K562 (cell line): Measurements from ENCODE around the gene NR5A1. TPM values are rescaled to one million over a fixed set of nuclear protein-coding genes. Genes with fewer than 3 reads are reported as not detected.

Source experiments
- ATAC-seq: fragments of 200-7000 bp; cut with Tn5 transposase; 3 replicates; pipeline ENCODE4 v1.9.1; 2020; ENCODE audit warnings: moderate library complexity
- BruUV-seq: library from RNA; stranded (reverse); fragments of 400-500 nt; replicated peaks from 2 replicates; lab custom pipeline; 2021; lab: Mats Ljungman, UMichigan
- CTCF ChIA-PET: fragments of 300-600 bp; formaldehyde crosslinking; extraction: SDS; loops from one replicate; lab custom pipeline; 2021; ENCODE audit warnings: low intra/inter-chr PET ratio; lab: Yijun Ruan, JAX
- POLR2A ChIA-PET: fragments of 300-600, 350-650 bp; sonication (Branson Sonifier 250); formaldehyde crosslinking; extraction: SDS; loops from one replicate; lab custom pipeline; 2021; ENCODE audit warnings: antibody characterized with exemption, inconsistent platforms; lab: Yijun Ruan, JAX
- DNase-seq, 4 experiments: peaks; one replicate each; pipeline versions ENCODE4 v3.0.0 to v3.0.0-alpha.2; 2011 to 2018; ENCODE audit warnings: low spot score in 3 of 4, mixed read lengths in 3 of 4; ENCODE audit errors: extremely low read depth in 1 of 4
- FAIRE-seq: peaks from 2 replicates; lab custom pipeline; 2011; peaks lifted over from hg19 to GRCh38; lab: Jason Lieb, UNC
- H2AFZ ChIP-seq: 2 replicates; pipeline ENCODE4 v1.6.0; 2011; ENCODE audit warnings: low read depth, low read length, control low read depth, inconsistent platforms
- H3K27ac ChIP-seq: fragments of 200-600 bp; 3 replicates; pipeline ENCODE4 v1.8.0; 2011; ENCODE audit warnings: low read depth, mild to moderate bottlenecking, control low read depth, inconsistent platforms, low read length, moderate library complexity, mixed read lengths; ENCODE audit errors: extremely low read depth
- H3K27me3 ChIP-seq, 2 experiments: fragments of 300-600 bp in 1 of 2; 2 replicates in 1 of 2; 3 replicates in 1 of 2; pipeline versions ENCODE4 v1.6.0 to v1.8.0; 2011; ENCODE audit warnings: inconsistent platforms in 2 of 2, low read length in 2 of 2, mild to moderate bottlenecking in 1 of 2, mixed read lengths in 1 of 2, moderate library complexity in 1 of 2; ENCODE audit not compliant: control insufficient read depth in 2 of 2, insufficient read depth in 2 of 2
- H3K36me3 ChIP-seq: fragments of 300-600 bp; 3 replicates; pipeline ENCODE4 v1.8.0; 2011; ENCODE audit warnings: mild to moderate bottlenecking, low read length, inconsistent platforms; ENCODE audit not compliant: control insufficient read depth, insufficient read depth
- H3K4me1 ChIP-seq, 2 experiments: fragments of 200-600 bp in 1 of 2; replicated peaks in 1 of 2; 2 replicates in 1 of 2; 3 replicates in 1 of 2; pipeline versions ENCODE4 v1.5.1 to v1.8.0; 2011; ENCODE audit warnings: inconsistent platforms in 2 of 2, low read length in 2 of 2, mild to moderate bottlenecking in 1 of 2, mixed read lengths in 1 of 2, moderate library complexity in 1 of 2; ENCODE audit not compliant: control insufficient read depth in 2 of 2, insufficient read depth in 2 of 2
- H3K4me2 ChIP-seq: 2 replicates; pipeline ENCODE4 v1.6.1; 2011; ENCODE audit warnings: low read length, control low read depth, inconsistent platforms, mixed read lengths; ENCODE audit not compliant: insufficient read depth
- H3K4me3 ChIP-seq: fragments of 200-600 bp; sonication (generic), shearing (Covaris generic); 2 replicates; pipeline ENCODE4 v1.5.1; 2016; ENCODE audit warnings: control low read depth, inconsistent platforms
- H3K79me2 ChIP-seq: fragments of 200-600 bp; 3 replicates; pipeline ENCODE4 v1.8.0; 2011; ENCODE audit warnings: low read length, inconsistent platforms; ENCODE audit not compliant: control insufficient read depth, insufficient read depth
- H3K9ac ChIP-seq, 2 experiments: 2 replicates each; pipeline versions ENCODE4 v1.6.0 to v1.6.1; 2011; ENCODE audit warnings: low read depth in 2 of 2, low read length in 2 of 2, control low read depth in 1 of 2, inconsistent platforms in 1 of 2, mild to moderate bottlenecking in 1 of 2, mixed read lengths in 1 of 2; ENCODE audit not compliant: insufficient read depth in 1 of 2
- H3K9me1 ChIP-seq: one replicate; pipeline ENCODE4 v1.6.0; 2011; ENCODE audit warnings: inconsistent platforms, mild to moderate bottlenecking, low read length, moderate library complexity; ENCODE audit not compliant: control insufficient read depth, insufficient read depth
- H3K9me3 ChIP-seq: replicated peaks from 2 replicates; pipeline ENCODE4 v1.5.1; 2011; ENCODE audit warnings: low read depth, low read length, inconsistent platforms; ENCODE audit not compliant: control insufficient read depth, insufficient read depth
- H4K20me1 ChIP-seq: replicated peaks from 2 replicates; pipeline ENCODE4 v1.6.1; 2011; ENCODE audit warnings: low read length, inconsistent platforms, mixed read lengths; ENCODE audit not compliant: control insufficient read depth, insufficient read depth
- FOXK2 ChIP-seq, 2 experiments: fragments of 450-650 bp; IDR thresholded peaks in 1 of 2; conservative IDR thresholded peaks in 1 of 2; 2 replicates each; pipeline ENCODE4 v1.6.1; 2016; ENCODE audit warnings: low read depth in 2 of 2, mild to moderate bottlenecking in 1 of 2
- OTX1 ChIP-seq: fragments of 450-650 bp; formaldehyde crosslinking; IDR thresholded peaks from 2 replicates; pipeline ENCODE4 v1.4.0; 2022; ENCODE audit warnings: mild to moderate bottlenecking
- POLR2B ChIP-seq: fragments of 450-650 bp; IDR thresholded peaks from 2 replicates; pipeline ENCODE4 v1.6.1; 2018; ENCODE audit warnings: low read depth; ENCODE audit not compliant: partially characterized antibody
- SPI1 ChIP-seq: IDR thresholded peaks from 2 replicates; pipeline ENCODE4 v1.6.1; 2011; ENCODE audit warnings: low read depth, low read length, control low read depth, borderline replicate concordance
- ZNF354B ChIP-seq: fragments of 250-450 bp; sonication (Bioruptor Pico); IDR thresholded peaks from 2 replicates; pipeline ENCODE4 v1.4.0; 2020
- ZNF408 ChIP-seq: fragments of 250-450 bp; sonication (Bioruptor Pico); IDR thresholded peaks from 2 replicates; pipeline ENCODE4 v1.4.0; 2020; ENCODE audit warnings: low read depth, mild to moderate bottlenecking, moderate library complexity
- WGBS: fragments of 100-300 bp; shearing (Covaris generic); methylation state at CpG from one replicate; pipeline ENCODE4 v1.1.6; 2016; ENCODE audit warnings: low coverage, mixed read lengths; ENCODE audit not compliant: insufficient coverage; ENCODE audit errors: missing lambda C conversion rate; 5-methylcytosine and 5-hydroxymethylcytosine counted together
- in situ Hi-C: fragments of 300-500 bp; cut with MboI; formaldehyde crosslinking; loops from 4 replicates; pipeline ENCODE4 v1.15.0; 2018; ENCODE audit warnings: inconsistent platforms, mixed read lengths
- intact Hi-C: fragments of 100-400 bp; cut with micrococcal nuclease; formaldehyde crosslinking; loops from 2 replicates; pipeline ENCODE4 v1.14.2; 2022
- polyA plus RNA-seq, 8 experiments: library from polyadenylated mRNA; depleted of rRNA in 4 of 8; stranded (reverse) in 5 of 8; unstranded in 3 of 8; fragments of >200 nt; fragmentation: Nextera tagmentation in 2 of 8; fragmentation: Illumina TruSeq in 1 of 8; extraction: Ambion mirVana in 2 of 8; extraction: Trizol in 1 of 8; gene quantifications; 2 replicates each; pipeline versions ENCODE4 v1.2.1 to v1.2.3, GENCODE V29; 2011 to 2014; ENCODE audit warnings: inconsistent platforms in 1 of 8, missing spikeins in 1 of 8
- total RNA-seq, 7 experiments: library from RNA; depleted of rRNA in 6 of 7; stranded (reverse); fragments of >200 nt in 6 of 7; fragmentation: Illumina TruSeq in 2 of 7; extraction: Trizol in 2 of 7; gene quantifications; 2 replicates each; pipeline versions ENCODE4 v1.2.1 to v1.2.3, GENCODE V29; 2011 to 2021; ENCODE audit warnings: low replicate concordance in 1 of 7
- TF ChIP-seq, protein P1 (sequence below), 2 experiments: fragments of 450-650 bp; IDR thresholded peaks; 2 replicates each; pipeline ENCODE4 v1.6.1; 2016
- TF ChIP-seq, protein P2 (sequence below): fragments of 450-650 bp; IDR thresholded peaks from 2 replicates; pipeline ENCODE4 v1.6.1; 2014; ENCODE audit warnings: low read depth, mild to moderate bottlenecking, moderate library complexity, borderline replicate concordance
- TF ChIP-seq, protein P3 (sequence below): fragments of 450-650 bp; IDR thresholded peaks from one replicate; pipeline ENCODE4 v1.6.1; 2018; ENCODE audit warnings: mild to moderate bottlenecking, moderate library complexity; ENCODE audit not compliant: partially characterized antibody

Gene NR5A1
- total and polyA plus RNA-seq, 9 of the 15 experiments (the other 6 are each of a cell fraction or from before 2014, with no cell fraction given) = 0.11 to 0.32 (median 0.20) TPM; not detected in 6

DNA sequence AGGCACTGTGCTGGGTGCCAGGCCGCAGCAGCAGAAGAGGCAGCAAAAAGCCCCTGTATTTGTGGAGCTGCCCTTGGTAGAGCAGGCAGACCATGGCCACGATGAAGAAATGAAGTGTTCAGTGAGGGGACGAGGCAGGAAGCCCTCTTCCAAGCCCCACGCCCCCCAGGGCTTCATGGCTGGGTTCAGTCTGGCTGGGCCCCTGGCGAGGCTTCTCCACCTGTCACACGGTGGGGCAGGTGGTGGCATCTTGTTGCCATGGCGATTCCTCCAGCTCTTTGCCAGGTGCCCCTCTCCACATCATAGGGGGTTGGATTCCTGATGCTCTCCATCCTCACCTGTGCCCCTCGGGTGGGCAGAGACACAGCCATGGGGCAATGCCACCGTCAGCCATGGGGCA is 35.4 kb downstream of the NR5A1 start:
- Histone ChIP-seq H3K9me3 (no peaks in the 10 kb centered on the region), H3K36me3 (no peaks in the 10 kb centered on the region), H3K9me1 (no peaks in the 10 kb centered on the region), H3K79me2 (no peaks in the 10 kb centered on the region), H3K9ac (no peak overlapping the region), H4K20me1 (peaks cover 5% of the 10 kb centered on the region; the same call in 1 of the 2 replicates), H3K27me3 (peaks cover 9 to 48% of the 10 kb centered on the region in 2 experiments; a peak in 4 of 5 replicates), H2AFZ (no peak overlapping the region), H3K4me1 (peaks cover 0 to 35% of the 10 kb centered on the region in 2 experiments; a peak in 3 of 5 replicates)
- 4% methylated on average over 8 of the region's 9 CpGs for WGBS
- POLR2A ChIA-PET = no interaction called here
- intact Hi-C loops = no loop called here
- DNase-seq = no peak
- TF ChIP-seq, protein P1, sequence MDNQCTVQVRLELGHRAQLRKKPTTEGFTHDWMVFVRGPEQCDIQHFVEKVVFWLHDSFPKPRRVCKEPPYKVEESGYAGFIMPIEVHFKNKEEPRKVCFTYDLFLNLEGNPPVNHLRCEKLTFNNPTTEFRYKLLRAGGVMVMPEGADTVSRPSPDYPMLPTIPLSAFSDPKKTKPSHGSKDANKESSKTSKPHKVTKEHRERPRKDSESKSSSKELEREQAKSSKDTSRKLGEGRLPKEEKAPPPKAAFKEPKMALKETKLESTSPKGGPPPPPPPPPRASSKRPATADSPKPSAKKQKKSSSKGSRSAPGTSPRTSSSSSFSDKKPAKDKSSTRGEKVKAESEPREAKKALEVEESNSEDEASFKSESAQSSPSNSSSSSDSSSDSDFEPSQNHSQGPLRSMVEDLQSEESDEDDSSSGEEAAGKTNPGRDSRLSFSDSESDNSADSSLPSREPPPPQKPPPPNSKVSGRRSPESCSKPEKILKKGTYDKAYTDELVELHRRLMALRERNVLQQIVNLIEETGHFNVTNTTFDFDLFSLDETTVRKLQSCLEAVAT (IDR thresholded peaks at IDR 0.05) = no peak
- no peak for TF ChIP-seq POLR2B
- TF ChIP-seq FOXK2 (conservative IDR thresholded peaks at IDR 0.05 in 1 of 2, IDR thresholded peaks at IDR 0.05 in 1 of 2; ENCODE audit: low read depth in 2 of 2) = no peak
- TF ChIP-seq, all 486 proteins: peak for 0
- CTCF ChIA-PET = no interaction called here
- H3K4me3 ChIP-seq = no peak overlapping the region
- in situ Hi-C loops = no loop called here
- no peak for FAIRE-seq
- no peak for ATAC-seq
- no peak overlapping the region for H3K27ac ChIP-seq
- no TSS peak for BruUV-seq
- H3K4me2 ChIP-seq = no peak overlapping the region

DNA sequence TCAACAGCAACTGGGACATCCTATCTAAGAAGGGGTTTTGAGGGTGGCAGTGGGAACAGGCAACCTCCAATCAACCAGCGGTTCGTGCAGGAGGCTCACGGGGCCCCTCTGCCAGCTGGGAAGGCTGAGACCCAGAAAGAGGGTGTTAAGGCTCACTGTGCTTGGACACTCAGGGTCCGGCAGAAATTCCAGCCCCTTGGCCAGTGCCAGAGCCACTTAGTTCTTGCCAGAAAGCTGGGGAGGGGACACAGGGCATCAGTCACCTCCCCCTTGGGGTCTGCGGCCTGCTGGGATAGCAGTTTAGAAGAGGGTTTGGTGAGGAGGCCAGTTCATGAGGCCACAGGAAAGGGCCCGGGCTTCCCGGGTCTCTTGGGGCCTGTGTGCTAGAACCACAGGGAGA is 36.5 kb downstream of the NR5A1 start:
- no TSS peak for BruUV-seq
- ChIA-PET CTCF (no interaction called here), POLR2A (interaction anchor here (0.5 to 0.6 kb wide), 3 partner anchors 16 to 228 kb away, joined by 3 read pairs; no protein-coding TSS in a partner anchor)
- H3K9ac ChIP-seq = no peak overlapping the region
- H3K27me3 ChIP-seq = peaks cover 11 to 48% of the 10 kb centered on the region in 2 experiments; a peak in 4 of 5 replicates
- no peak for ATAC-seq
- no peak overlapping the region for H3K27ac ChIP-seq
- H3K4me3 ChIP-seq = no peak overlapping the region
- no peak for FAIRE-seq
- H3K4me2 ChIP-seq = no peak overlapping the region
- H4K20me1 ChIP-seq = peaks cover 5% of the 10 kb centered on the region; the same call in 1 of the 2 replicates
- no peaks in the 10 kb centered on the region for H3K79me2 ChIP-seq
- H3K9me3 ChIP-seq = no peaks in the 10 kb centered on the region
- no peaks in the 10 kb centered on the region for H3K9me1 ChIP-seq
- 28% methylated on average over 7 of the region's 7 CpGs for WGBS
- H3K36me3 ChIP-seq = no peaks in the 10 kb centered on the region
- in situ Hi-C loops = no loop called here
- H2AFZ ChIP-seq = no peak overlapping the region
- intact Hi-C loops = no loop called here
- DNase-seq = no peak
- H3K4me1 ChIP-seq = peaks cover 0 to 30% of the 10 kb centered on the region in 2 experiments; a peak in 3 of 5 replicates
- TF ChIP-seq OTX1 = no peak
- TF ChIP-seq ZNF408 = no peak
- TF ChIP-seq, protein P2, sequence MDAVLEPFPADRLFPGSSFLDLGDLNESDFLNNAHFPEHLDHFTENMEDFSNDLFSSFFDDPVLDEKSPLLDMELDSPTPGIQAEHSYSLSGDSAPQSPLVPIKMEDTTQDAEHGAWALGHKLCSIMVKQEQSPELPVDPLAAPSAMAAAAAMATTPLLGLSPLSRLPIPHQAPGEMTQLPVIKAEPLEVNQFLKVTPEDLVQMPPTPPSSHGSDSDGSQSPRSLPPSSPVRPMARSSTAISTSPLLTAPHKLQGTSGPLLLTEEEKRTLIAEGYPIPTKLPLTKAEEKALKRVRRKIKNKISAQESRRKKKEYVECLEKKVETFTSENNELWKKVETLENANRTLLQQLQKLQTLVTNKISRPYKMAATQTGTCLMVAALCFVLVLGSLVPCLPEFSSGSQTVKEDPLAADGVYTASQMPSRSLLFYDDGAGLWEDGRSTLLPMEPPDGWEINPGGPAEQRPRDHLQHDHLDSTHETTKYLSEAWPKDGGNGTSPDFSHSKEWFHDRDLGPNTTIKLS = no peak
- TF ChIP-seq, protein P3, sequence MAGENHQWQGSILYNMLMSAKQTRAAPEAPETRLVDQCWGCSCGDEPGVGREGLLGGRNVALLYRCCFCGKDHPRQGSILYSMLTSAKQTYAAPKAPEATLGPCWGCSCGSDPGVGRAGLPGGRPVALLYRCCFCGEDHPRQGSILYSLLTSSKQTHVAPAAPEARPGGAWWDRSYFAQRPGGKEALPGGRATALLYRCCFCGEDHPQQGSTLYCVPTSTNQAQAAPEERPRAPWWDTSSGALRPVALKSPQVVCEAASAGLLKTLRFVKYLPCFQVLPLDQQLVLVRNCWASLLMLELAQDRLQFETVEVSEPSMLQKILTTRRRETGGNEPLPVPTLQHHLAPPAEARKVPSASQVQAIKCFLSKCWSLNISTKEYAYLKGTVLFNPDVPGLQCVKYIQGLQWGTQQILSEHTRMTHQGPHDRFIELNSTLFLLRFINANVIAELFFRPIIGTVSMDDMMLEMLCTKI = no peak
- TF ChIP-seq SPI1 = no peak
- no peak for TF ChIP-seq ZNF354B (CRISPR knock-in tag)
